ENCODE results near the gene HAPSTR1.
A peak's percentile ranks its signal among the peaks of the same experiment; 100 is the strongest.

GRCh38 chr16:9124908-9125584 is 33.6 kb downstream of the HAPSTR1 start:
- TF ChIP-seq, protein P1, sequence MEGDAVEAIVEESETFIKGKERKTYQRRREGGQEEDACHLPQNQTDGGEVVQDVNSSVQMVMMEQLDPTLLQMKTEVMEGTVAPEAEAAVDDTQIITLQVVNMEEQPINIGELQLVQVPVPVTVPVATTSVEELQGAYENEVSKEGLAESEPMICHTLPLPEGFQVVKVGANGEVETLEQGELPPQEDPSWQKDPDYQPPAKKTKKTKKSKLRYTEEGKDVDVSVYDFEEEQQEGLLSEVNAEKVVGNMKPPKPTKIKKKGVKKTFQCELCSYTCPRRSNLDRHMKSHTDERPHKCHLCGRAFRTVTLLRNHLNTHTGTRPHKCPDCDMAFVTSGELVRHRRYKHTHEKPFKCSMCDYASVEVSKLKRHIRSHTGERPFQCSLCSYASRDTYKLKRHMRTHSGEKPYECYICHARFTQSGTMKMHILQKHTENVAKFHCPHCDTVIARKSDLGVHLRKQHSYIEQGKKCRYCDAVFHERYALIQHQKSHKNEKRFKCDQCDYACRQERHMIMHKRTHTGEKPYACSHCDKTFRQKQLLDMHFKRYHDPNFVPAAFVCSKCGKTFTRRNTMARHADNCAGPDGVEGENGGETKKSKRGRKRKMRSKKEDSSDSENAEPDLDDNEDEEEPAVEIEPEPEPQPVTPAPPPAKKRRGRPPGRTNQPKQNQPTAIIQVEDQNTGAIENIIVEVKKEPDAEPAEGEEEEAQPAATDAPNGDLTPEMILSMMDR (IDR thresholded peaks at IDR 0.05; ENCODE audit: low read length), result 0 out of 2 replicates have a peak, but pooled peaks have one; percentile 4
- no peak for TF ChIP-seq EZH2 (optimal IDR thresholded peaks at IDR 0.05; ENCODE audit: low read depth, low read length)

Measured in MM.1S (cell line).